K562 (cell line): ENCODE data around the gene ABCA7. TPM values are rescaled to one million over a fixed set of nuclear protein-coding genes. Genes with fewer than 3 reads are reported as not detected.

Source experiments
- BACH1 ChIP-seq: fragments of 200-800 bp; sonication (Bioruptor generic); IDR thresholded peaks from 2 replicates; pipeline ENCODE4 v1.6.1; 2016; ENCODE audit warnings: missing genetic modification characterization, missing compliant biosample characterization
- BCOR ChIP-seq: fragments of 450-650 bp; IDR thresholded peaks from 2 replicates; pipeline ENCODE4 v1.6.1; 2016
- KDM2B ChIP-seq: fragments of 250-450 bp; sonication (Bioruptor Pico); IDR thresholded peaks from 2 replicates; pipeline ENCODE4 v1.8.0; 2021; ENCODE audit warnings: mild to moderate bottlenecking, moderate library complexity
- MCM3 ChIP-seq: fragments of 450-650 bp; IDR thresholded peaks from 2 replicates; pipeline ENCODE4 v1.6.1; 2016
- NFRKB ChIP-seq: fragments of 450-650 bp; IDR thresholded peaks from 2 replicates; pipeline ENCODE4 v1.6.1; 2016; ENCODE audit warnings: low read depth
- POLR2H ChIP-seq: IDR thresholded peaks from 2 replicates; pipeline ENCODE4 v1.6.1; 2016; ENCODE audit warnings: missing genetic modification characterization, low read depth, mild to moderate bottlenecking, control low read depth, missing compliant biosample characterization, moderate library complexity
- TCF3 ChIP-seq: sonication (generic); formaldehyde crosslinking; IDR thresholded peaks from 2 replicates; pipeline ENCODE4 v1.4.0; 2020; ENCODE audit warnings: mild to moderate bottlenecking, missing genetic modification reagents
- TCF7 ChIP-seq: sonication (generic); IDR thresholded peaks from 2 replicates; pipeline ENCODE4 v1.6.1; 2016; ENCODE audit warnings: antibody characterized with exemption, borderline replicate concordance
- TOE1 ChIP-seq, 2 experiments: fragments of 450-650 bp in 1 of 2; sonication (generic) in 1 of 2; formaldehyde crosslinking in 1 of 2; IDR thresholded peaks; 2 replicates each; pipeline versions ENCODE4 v1.7.1 to v1.8.0; 2016 to 2022; ENCODE audit warnings: borderline replicate concordance in 2 of 2, mild to moderate bottlenecking in 2 of 2, antibody characterized with exemption in 1 of 2, inconsistent platforms in 1 of 2, low read depth in 1 of 2, missing genetic modification reagents in 1 of 2, moderate library complexity in 1 of 2
- ZNF778 ChIP-seq: fragments of 450-650 bp; formaldehyde crosslinking; IDR thresholded peaks from 2 replicates; pipeline ENCODE4 v1.4.0; 2020; ENCODE audit warnings: mild to moderate bottlenecking, moderate library complexity
- polyA plus RNA-seq, 8 experiments: library from polyadenylated mRNA; depleted of rRNA in 4 of 8; stranded (reverse) in 5 of 8; unstranded in 3 of 8; fragments of >200 nt; fragmentation: Nextera tagmentation in 2 of 8; fragmentation: Illumina TruSeq in 1 of 8; extraction: Ambion mirVana in 2 of 8; extraction: Trizol in 1 of 8; gene quantifications; 2 replicates each; pipeline versions ENCODE4 v1.2.1 to v1.2.3, GENCODE V29; 2011 to 2014; ENCODE audit warnings: inconsistent platforms in 1 of 8, missing spikeins in 1 of 8
- total RNA-seq, 7 experiments: library from RNA; depleted of rRNA in 6 of 7; stranded (reverse); fragments of >200 nt in 6 of 7; fragmentation: Illumina TruSeq in 2 of 7; extraction: Trizol in 2 of 7; gene quantifications; 2 replicates each; pipeline versions ENCODE4 v1.2.1 to v1.2.3, GENCODE V29; 2011 to 2021; ENCODE audit warnings: low replicate concordance in 1 of 7
- TF ChIP-seq, protein P1 (sequence below): fragments of 450-650 bp; conservative IDR thresholded peaks from 2 replicates; pipeline ENCODE4 v1.6.1; 2016; ENCODE audit warnings: missing genetic modification characterization, low read depth, mild to moderate bottlenecking, control low read depth, missing compliant biosample characterization
- TF ChIP-seq, protein P2 (sequence below): fragments of 250-450 bp; sonication (Bioruptor Pico); IDR thresholded peaks from 2 replicates; pipeline ENCODE4 v1.8.0; 2022; ENCODE audit warnings: inconsistent platforms, mild to moderate bottlenecking, moderate library complexity, borderline replicate concordance
- TF ChIP-seq, protein P3 (sequence below): sonication (generic); formaldehyde crosslinking; IDR thresholded peaks from 2 replicates; pipeline ENCODE4 v1.8.0; 2022; ENCODE audit warnings: mild to moderate bottlenecking, low read depth, missing genetic modification reagents
- TF ChIP-seq, protein P4 (sequence below), 2 experiments: IDR thresholded peaks in 1 of 2; conservative IDR thresholded peaks in 1 of 2; 2 replicates each; pipeline ENCODE4 v1.6.1; 2016; ENCODE audit warnings: low read depth in 2 of 2, mild to moderate bottlenecking in 1 of 2, missing compliant biosample characterization in 1 of 2, missing genetic modification characterization in 1 of 2, moderate library complexity in 1 of 2
- TF ChIP-seq, protein P5 (sequence below): fragments of 450-650 bp; IDR thresholded peaks from 2 replicates; pipeline ENCODE4 v1.6.1; 2014; ENCODE audit warnings: low read depth, mild to moderate bottlenecking, moderate library complexity, borderline replicate concordance

The ABCA7 gene
- total and polyA plus RNA-seq, 9 of the 15 experiments (the other 6 are each of a cell fraction or from before 2014, with no cell fraction given): 2.3 to 96.1 (median 31.2) TPM

DNA sequence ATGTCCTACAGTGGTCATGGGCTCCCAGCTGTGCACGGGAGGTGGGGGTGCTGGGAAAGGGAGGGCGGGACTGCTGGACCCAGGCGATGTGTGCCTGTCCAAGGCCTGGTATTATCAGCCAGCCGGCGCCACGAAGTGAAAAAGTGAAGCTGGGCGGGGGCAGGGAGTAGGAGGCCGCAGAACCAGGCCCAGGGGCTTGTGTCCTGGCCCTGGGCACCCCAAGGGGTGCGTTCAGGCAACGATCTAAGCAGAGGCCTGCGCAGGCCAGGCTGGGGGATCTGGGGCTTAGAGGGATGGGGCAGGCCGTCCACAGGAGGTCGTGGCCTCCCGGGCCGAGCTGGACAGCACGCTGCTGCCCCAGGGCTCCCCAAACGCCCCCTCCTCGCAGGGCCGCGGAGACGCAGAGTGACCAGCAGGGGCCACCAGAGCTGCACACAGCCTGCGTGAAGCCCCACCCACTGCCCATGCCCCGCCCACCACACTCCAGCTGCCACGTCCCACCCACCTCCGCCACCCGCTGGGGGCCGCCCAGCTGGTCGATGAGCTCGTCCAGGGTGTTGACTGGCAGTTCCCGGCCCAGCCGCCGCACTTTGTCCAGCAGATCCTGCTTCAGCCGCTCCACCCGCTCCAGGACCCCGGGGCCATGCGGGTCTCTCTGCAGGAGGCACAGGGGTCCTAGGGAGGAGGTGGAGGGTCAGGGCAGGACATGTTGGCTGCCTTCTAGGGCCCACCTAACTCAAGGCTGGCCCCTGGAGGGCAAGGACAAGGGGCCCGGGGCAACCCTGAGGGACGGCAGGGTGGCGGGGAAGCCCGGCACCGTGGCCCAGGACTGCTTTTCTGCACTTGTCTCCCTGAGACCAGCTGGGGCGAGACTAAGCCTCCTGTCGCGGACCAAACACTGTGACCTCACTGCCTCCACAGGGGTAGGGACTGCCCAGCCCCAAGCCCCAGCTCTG, 73.4 kb downstream of the ABCA7 start (continued):
- TF ChIP-seq BCOR: no peak
- no peak for TF ChIP-seq NFRKB
- TF ChIP-seq, protein P1, sequence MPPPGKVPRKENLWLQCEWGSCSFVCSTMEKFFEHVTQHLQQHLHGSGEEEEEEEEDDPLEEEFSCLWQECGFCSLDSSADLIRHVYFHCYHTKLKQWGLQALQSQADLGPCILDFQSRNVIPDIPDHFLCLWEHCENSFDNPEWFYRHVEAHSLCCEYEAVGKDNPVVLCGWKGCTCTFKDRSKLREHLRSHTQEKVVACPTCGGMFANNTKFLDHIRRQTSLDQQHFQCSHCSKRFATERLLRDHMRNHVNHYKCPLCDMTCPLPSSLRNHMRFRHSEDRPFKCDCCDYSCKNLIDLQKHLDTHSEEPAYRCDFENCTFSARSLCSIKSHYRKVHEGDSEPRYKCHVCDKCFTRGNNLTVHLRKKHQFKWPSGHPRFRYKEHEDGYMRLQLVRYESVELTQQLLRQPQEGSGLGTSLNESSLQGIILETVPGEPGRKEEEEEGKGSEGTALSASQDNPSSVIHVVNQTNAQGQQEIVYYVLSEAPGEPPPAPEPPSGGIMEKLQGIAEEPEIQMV (tag): no peak
- TF ChIP-seq, protein P2, sequence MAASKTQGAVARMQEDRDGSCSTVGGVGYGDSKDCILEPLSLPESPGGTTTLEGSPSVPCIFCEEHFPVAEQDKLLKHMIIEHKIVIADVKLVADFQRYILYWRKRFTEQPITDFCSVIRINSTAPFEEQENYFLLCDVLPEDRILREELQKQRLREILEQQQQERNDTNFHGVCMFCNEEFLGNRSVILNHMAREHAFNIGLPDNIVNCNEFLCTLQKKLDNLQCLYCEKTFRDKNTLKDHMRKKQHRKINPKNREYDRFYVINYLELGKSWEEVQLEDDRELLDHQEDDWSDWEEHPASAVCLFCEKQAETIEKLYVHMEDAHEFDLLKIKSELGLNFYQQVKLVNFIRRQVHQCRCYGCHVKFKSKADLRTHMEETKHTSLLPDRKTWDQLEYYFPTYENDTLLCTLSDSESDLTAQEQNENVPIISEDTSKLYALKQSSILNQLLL: no peak
- TF ChIP-seq MCM3: no peak
- TF ChIP-seq TCF7: no peak
- TF ChIP-seq POLR2H: no peak
- TF ChIP-seq, protein P3, sequence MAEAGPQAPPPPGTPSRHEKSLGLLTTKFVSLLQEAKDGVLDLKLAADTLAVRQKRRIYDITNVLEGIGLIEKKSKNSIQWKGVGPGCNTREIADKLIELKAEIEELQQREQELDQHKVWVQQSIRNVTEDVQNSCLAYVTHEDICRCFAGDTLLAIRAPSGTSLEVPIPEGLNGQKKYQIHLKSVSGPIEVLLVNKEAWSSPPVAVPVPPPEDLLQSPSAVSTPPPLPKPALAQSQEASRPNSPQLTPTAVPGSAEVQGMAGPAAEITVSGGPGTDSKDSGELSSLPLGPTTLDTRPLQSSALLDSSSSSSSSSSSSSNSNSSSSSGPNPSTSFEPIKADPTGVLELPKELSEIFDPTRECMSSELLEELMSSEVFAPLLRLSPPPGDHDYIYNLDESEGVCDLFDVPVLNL: no peak
- peak; percentile 9; the same call in 1 of the 2 replicates for TF ChIP-seq TCF3 (CRISPR knock-in tag)
- no peak for TF ChIP-seq KDM2B (CRISPR knock-in tag)
- TF ChIP-seq, protein P4, sequence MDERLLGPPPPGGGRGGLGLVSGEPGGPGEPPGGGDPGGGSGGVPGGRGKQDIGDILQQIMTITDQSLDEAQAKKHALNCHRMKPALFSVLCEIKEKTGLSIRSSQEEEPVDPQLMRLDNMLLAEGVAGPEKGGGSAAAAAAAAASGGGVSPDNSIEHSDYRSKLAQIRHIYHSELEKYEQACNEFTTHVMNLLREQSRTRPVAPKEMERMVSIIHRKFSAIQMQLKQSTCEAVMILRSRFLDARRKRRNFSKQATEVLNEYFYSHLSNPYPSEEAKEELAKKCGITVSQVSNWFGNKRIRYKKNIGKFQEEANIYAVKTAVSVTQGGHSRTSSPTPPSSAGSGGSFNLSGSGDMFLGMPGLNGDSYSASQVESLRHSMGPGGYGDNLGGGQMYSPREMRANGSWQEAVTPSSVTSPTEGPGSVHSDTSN (CRISPR knock-in tag; IDR thresholded peaks at IDR 0.05; ENCODE audit: low read depth): no peak
- TF ChIP-seq, protein P4 (tag; conservative IDR thresholded peaks at IDR 0.05; ENCODE audit: low read depth): peak; percentile 58; the same call in 1 of the 2 replicates
- no peak for TF ChIP-seq BACH1 (tag)
- TF ChIP-seq ZNF778 (CRISPR knock-in tag): no peak
- TF ChIP-seq, protein P5, sequence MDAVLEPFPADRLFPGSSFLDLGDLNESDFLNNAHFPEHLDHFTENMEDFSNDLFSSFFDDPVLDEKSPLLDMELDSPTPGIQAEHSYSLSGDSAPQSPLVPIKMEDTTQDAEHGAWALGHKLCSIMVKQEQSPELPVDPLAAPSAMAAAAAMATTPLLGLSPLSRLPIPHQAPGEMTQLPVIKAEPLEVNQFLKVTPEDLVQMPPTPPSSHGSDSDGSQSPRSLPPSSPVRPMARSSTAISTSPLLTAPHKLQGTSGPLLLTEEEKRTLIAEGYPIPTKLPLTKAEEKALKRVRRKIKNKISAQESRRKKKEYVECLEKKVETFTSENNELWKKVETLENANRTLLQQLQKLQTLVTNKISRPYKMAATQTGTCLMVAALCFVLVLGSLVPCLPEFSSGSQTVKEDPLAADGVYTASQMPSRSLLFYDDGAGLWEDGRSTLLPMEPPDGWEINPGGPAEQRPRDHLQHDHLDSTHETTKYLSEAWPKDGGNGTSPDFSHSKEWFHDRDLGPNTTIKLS: peak; percentile 72
- TF ChIP-seq TOE1 (IDR thresholded peaks at IDR 0.05; ENCODE audit: borderline replicate concordance): no peak; the same call in 1 of the 2 replicates
- TF ChIP-seq TOE1 (CRISPR knock-in tag; IDR thresholded peaks at IDR 0.05; ENCODE audit: borderline replicate concordance, low read depth): no peak
